GM20000 (cell line): Measurements from ENCODE around the gene MRPL24.
A peak's percentile ranks its signal among the peaks of the same experiment; 100 is the strongest.

Experiments
- DNase-seq: peaks from one replicate; pipeline ENCODE4 v3.0.0; 2012; ENCODE audit warnings: low spot score
- TF ChIP-seq, protein P1 (sequence below): IDR thresholded peaks from 2 replicates; pipeline ENCODE4 v1.5.1; 2012; ENCODE audit warnings: mild to moderate bottlenecking, control low read depth; ENCODE audit errors: extremely low read depth, missing control alignments

The MRPL24 gene

DNA sequence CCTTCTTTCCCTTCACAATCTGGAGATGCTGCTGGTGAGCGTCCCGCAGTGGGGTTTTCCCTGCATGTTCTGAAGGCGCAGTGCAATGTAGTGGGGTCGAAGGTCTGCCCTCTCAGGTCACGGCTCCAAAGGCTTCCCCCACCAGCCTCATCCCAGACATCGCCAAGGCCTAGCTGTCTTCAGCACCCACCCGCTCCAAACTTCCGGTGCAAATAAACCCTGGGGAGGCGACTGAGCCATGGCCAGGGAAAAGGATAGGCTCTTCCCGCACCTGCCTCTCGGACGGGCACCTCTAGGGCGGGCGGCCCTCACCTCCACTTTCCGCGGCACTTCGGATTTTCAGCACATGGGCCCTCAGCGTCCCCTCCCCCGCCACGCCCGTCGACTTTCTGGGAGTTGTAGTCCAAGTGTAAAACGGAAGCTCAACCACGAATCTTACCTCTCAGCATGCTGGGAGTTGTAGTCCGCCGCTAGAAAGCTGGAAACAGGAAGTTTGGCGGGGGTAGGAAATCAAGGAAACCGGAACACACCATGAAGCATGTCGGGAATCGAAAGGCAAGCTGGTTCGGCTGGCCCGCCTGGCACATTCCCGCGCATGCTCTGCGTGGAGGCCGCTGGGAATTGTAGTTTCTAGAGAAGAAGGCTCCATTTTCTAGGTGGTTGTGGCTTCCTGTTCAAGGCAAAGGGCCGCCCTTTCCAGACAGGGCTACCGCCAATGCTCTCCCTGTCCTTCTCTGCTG, at the start of gene MRPL24:
MRPL24 (minus strand) TSS at position 348 of the 740 bp plus-strand sequence. CDS start 2,384 bp downstream, outside the sequence.
- TF ChIP-seq, protein P1, sequence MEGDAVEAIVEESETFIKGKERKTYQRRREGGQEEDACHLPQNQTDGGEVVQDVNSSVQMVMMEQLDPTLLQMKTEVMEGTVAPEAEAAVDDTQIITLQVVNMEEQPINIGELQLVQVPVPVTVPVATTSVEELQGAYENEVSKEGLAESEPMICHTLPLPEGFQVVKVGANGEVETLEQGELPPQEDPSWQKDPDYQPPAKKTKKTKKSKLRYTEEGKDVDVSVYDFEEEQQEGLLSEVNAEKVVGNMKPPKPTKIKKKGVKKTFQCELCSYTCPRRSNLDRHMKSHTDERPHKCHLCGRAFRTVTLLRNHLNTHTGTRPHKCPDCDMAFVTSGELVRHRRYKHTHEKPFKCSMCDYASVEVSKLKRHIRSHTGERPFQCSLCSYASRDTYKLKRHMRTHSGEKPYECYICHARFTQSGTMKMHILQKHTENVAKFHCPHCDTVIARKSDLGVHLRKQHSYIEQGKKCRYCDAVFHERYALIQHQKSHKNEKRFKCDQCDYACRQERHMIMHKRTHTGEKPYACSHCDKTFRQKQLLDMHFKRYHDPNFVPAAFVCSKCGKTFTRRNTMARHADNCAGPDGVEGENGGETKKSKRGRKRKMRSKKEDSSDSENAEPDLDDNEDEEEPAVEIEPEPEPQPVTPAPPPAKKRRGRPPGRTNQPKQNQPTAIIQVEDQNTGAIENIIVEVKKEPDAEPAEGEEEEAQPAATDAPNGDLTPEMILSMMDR = no peak
- DNase-seq = peak; percentile 93

DNA sequence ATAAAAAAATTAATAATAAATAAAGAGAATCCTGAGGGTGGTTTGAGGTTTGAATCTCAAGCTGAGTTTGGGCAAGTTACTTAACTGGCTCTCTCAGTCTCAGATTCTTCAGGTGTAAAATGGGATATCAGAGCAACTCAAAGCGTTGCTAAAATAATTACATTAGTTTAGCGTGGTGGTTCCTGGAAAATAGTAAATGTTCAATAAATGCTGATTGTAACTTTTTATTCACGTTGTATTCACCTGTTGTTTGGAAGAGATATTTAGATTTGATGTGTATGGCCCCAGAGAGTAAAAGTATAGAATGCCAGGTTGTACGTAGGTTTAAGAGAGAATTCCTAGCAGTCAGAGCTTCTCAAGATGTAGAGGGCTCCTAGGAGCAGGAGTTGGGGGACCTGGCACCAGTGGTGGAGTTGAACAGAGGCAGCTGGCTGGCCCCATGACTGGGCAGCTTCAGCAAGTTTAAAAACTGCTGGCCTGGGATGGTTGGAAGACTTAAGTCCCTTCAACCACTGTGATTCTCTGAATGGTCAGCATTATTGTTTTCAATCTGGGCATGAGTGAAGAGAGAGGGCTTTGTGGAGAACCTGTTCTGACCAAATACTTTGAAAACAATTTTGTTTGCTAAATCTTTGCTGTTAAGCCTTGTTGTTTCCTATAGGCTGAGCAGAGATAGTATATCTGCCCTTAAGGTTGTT, 48.9 kb upstream of the MRPL24 start:
- DNase-seq = no peak
- TF ChIP-seq, protein P1 = no peak

DNA sequence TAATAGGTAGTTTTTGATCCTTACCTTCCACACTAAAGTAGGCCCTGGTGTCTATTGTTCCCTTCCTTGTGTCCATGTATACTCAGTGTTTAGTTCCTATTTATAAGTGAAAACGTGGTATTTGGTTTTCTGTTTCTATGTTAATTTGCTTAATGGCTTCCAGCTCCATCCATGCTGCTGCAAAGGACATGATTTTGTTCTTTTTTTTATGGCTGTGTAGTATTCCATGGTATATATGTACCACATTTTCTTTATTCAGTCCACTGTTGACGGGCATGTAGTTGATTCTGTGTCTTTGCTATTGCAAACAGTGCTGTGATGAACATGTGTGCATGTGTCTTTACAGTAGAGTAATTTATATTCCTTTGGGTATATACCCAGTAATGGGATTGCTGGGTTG, 47.2 kb upstream of the MRPL24 start:
- no peak for DNase-seq
- TF ChIP-seq, protein P1 = no peak

DNA sequence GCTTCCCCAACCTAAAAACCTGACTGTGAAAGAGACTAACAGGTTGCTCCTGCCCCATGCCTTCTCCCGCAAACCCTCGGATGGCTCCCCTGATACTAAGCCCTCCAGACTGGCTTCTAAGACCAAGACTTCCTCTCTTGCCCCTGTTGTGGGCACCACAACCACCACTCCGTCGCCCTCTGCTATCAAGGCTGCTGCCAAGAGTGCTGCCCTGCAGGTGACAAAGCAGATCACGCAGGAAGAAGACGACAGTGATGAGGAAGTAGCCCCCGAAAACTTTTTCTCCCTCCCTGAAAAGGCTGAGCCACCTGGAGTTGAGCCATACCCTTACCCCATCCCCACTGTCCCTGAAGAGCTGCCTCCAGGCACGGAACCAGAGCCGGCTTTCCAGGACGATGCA, 45.8 kb upstream of the MRPL24 start:
- TF ChIP-seq, protein P1 = no peak
- DNase-seq = no peak

DNA sequence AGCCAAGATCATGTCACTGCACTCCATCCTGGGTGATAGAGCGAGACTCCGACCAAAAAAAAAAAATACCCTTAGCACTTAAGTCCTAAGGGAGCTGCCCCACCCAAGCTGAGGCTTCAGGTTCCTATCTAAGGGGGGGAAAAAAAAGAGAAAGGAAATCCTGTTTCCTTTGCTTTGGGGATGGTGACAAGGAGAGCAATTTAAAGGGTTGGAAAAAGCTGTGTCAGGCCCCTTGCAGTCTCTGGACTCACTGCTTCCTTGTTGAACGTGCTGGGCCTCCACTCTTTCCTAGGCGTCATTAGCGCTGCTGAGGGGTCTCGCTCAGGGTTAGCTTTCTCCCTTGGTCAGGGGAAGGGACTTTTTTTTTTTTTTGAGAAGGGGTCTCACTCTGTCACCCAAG, 44.6 kb upstream of the MRPL24 start:
- no peak for DNase-seq

DNA sequence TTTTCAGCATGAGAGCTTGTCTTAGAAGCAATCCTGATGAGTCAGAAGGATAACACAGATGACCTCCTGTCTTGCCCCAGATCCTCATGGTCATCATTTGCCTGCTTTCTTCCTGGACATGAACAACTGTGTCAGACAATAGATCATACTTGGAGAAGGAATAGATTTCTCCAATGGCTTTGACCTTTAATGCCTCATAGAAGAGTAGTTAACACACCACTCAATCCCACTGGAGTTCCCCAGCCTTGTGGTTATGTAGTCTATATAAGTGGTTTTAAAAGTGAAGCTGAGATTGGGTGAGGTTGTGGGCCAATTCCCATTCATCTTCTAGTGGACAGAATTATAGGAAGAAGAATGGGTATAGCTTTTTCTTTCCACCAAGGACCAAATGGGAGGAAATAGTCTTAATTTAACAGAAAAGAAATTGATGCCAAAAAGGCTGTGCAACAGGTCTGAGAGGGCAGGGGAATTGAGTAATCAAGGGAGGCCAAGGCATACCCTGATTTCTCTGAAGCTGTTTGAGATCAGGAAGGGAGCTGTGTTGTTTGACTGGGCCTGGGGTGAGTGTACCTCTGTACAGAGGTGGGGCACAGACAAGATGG, 40.8 kb upstream of the MRPL24 start:
- TF ChIP-seq, protein P1 = no peak

More for the DNA sequence above, 44.6 kb upstream of the MRPL24 start:
- TF ChIP-seq, protein P1 = no peak

DNA sequence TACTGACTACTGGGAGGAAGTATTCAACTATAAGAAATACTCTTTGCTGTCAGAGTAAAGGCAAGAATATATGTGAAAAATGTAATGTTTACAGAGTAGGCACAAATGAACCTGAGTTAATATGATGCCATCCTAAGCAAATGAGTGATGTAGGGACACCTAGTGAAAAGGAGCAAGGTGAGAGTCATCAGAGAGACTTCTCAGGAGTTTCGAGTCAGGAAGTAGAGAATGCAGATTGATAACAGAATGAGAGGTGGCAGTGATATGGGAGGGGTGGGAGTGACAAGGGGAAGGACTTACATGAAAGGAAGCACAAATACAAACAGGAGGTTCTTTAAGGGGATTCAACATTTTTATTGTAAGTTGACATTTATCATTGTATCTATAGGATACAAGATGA, 36.7 kb upstream of the MRPL24 start:
- DNase-seq = no peak
- TF ChIP-seq, protein P1 = no peak

More for the DNA sequence above, 40.8 kb upstream of the MRPL24 start:
- DNase-seq = no peak
